CD14-positive monocyte (primary cell): ENCODE data around the gene ADRA2C. TPM values are rescaled to one million over a fixed set of nuclear protein-coding genes. Genes with fewer than 3 reads are reported as not detected.

ENCODE experiments used
- DNase-seq, 3 donors: peaks; one replicate each; pipeline ENCODE4 v3.0.0-alpha.2; 2011 to 2022
- H2AFZ ChIP-seq: 2 replicates; pipeline ENCODE4 v1.6.0; 2012; ENCODE audit warnings: mild to moderate bottlenecking, low read depth, low read length, inconsistent platforms; ENCODE audit not compliant: insufficient read depth, poor library complexity, severe bottlenecking
- H3K27ac ChIP-seq, 2 donors: 1 replicate in 1 of 2; 2 replicates in 1 of 2; pipeline ENCODE4 v1.5.1; 2012 to 2013; ENCODE audit warnings: low read length in 2 of 2, control low read depth in 1 of 2, inconsistent platforms in 1 of 2, low read depth in 1 of 2, mild to moderate bottlenecking in 1 of 2
- H3K27me3 ChIP-seq, 2 donors: one replicate each; pipeline versions ENCODE4 v1.6.0 to v1.6.1; 2011 to 2013; ENCODE audit warnings: low read length in 2 of 2; ENCODE audit not compliant: control insufficient read depth in 2 of 2, insufficient read depth in 2 of 2
- H3K36me3 ChIP-seq, 2 donors: replicated peaks in 1 of 2; 1 replicate in 1 of 2; 2 replicates in 1 of 2; pipeline versions ENCODE4 v1.5.1 to v1.6.1; 2012 to 2013; ENCODE audit warnings: low read length in 2 of 2, control low read depth in 1 of 2, inconsistent platforms in 1 of 2, mild to moderate bottlenecking in 1 of 2; ENCODE audit not compliant: insufficient read depth in 2 of 2, control insufficient read depth in 1 of 2
- H3K4me1 ChIP-seq, 2 donors: 1 replicate in 1 of 2; 2 replicates in 1 of 2; pipeline versions ENCODE4 v1.5.1 to v1.6.1; 2012 to 2013; ENCODE audit warnings: low read length in 2 of 2, control low read depth in 1 of 2, inconsistent platforms in 1 of 2, mild to moderate bottlenecking in 1 of 2, moderate library complexity in 1 of 2; ENCODE audit not compliant: insufficient read depth in 2 of 2, control insufficient read depth in 1 of 2
- H3K4me2 ChIP-seq: replicated peaks from 2 replicates; pipeline ENCODE3; 2012; ENCODE audit warnings: low read length, moderate library complexity, mild to moderate bottlenecking; ENCODE audit not compliant: poor library complexity, severe bottlenecking; ENCODE audit errors: extremely low read depth
- H3K4me3 ChIP-seq, 3 experiments: fragments of 200-600 bp in 1 of 3; sonication (generic) in 1 of 3; replicated peaks in 1 of 3; 1 replicate in 2 of 3; 2 replicates in 1 of 3; pipeline ENCODE4 v1.5.1; 2011 to 2013; ENCODE audit warnings: low read length in 3 of 3, mild to moderate bottlenecking in 3 of 3, control low read depth in 2 of 3, low read depth in 2 of 3, inconsistent platforms in 1 of 3, moderate library complexity in 1 of 3
- H3K79me2 ChIP-seq: 2 replicates; pipeline ENCODE4 v1.6.0; 2012; ENCODE audit warnings: mild to moderate bottlenecking, control low read depth, inconsistent platforms, low read length, moderate library complexity; ENCODE audit not compliant: insufficient read depth
- H3K9ac ChIP-seq: 2 replicates; pipeline ENCODE4 v1.6.0; 2017; ENCODE audit warnings: low read length, mild to moderate bottlenecking; ENCODE audit not compliant: insufficient read depth, poor library complexity, severe bottlenecking
- H3K9me3 ChIP-seq, 2 donors: replicated peaks in 1 of 2; 1 replicate in 1 of 2; 2 replicates in 1 of 2; pipeline versions ENCODE4 v1.5.1 to v1.6.1; 2012 to 2013; ENCODE audit warnings: low read length in 2 of 2, control low read depth in 1 of 2; ENCODE audit not compliant: control insufficient read depth in 1 of 2, insufficient read depth in 1 of 2
- H4K20me1 ChIP-seq: 2 replicates; pipeline ENCODE4 v1.6.0; 2012; ENCODE audit warnings: mild to moderate bottlenecking, low read length, control low read depth, moderate library complexity; ENCODE audit not compliant: insufficient read depth
- H3K27ac Mint-ChIP-seq, 7 donors: one replicate each; pipeline ENCODE4 v1.8.0; 2020; ENCODE audit warnings: mild to moderate bottlenecking in 7 of 7, mixed read lengths in 7 of 7, moderate library complexity in 6 of 7, inconsistent platforms in 2 of 7
- H3K27me3 Mint-ChIP-seq, 3 donors: one replicate each; pipeline ENCODE4 v1.8.0; 2021 to 2022; ENCODE audit warnings: low read depth in 3 of 3, mild to moderate bottlenecking in 3 of 3, mixed read lengths in 3 of 3, moderate library complexity in 3 of 3, inconsistent platforms in 1 of 3
- H3K36me3 Mint-ChIP-seq, 2 donors: one replicate each; pipeline ENCODE4 v1.8.0; 2020; ENCODE audit warnings: mixed read lengths in 2 of 2, inconsistent platforms in 1 of 2, mild to moderate bottlenecking in 1 of 2
- H3K4me1 Mint-ChIP-seq: one replicate; pipeline ENCODE4 v1.8.0; 2020; ENCODE audit warnings: mild to moderate bottlenecking, mixed read lengths
- H3K4me3 Mint-ChIP-seq, 2 donors: one replicate each; pipeline ENCODE4 v1.8.0; 2020; ENCODE audit warnings: mild to moderate bottlenecking in 2 of 2, mixed read lengths in 2 of 2, moderate library complexity in 1 of 2
- H3K9me3 Mint-ChIP-seq, 7 donors: one replicate each; pipeline ENCODE4 v1.8.0; 2020 to 2022; ENCODE audit warnings: mixed read lengths in 7 of 7, mild to moderate bottlenecking in 6 of 7, moderate library complexity in 6 of 7, inconsistent platforms in 2 of 7
- CTCF ChIP-seq: fragments of 200-600 bp; IDR thresholded peaks from one replicate; pipeline ENCODE4 v1.8.0; 2022; ENCODE audit warnings: antibody characterized with exemption, mild to moderate bottlenecking
- WGBS: methylation state at CpG from one replicate; pipeline ENCODE4 v1.1.5; 2013; ENCODE audit warnings: missing lambda C conversion rate; ENCODE audit not compliant: insufficient coverage; 5-methylcytosine and 5-hydroxymethylcytosine counted together
- intact Hi-C, 2 donors: fragments of 100-400 bp; cut with micrococcal nuclease; formaldehyde crosslinking; loops; one replicate each; pipeline versions ENCODE4 v1.15.0 to v1.15.1; 2023
- polyA plus RNA-seq, 3 donors: library from polyadenylated mRNA; depleted of rRNA in 1 of 3; unstranded in 2 of 3; stranded (reverse) in 1 of 3; fragments of 300-500 nt in 2 of 3; fragments of >200 nt in 1 of 3; fragmentation: Illumina TruSeq in 2 of 3; gene quantifications; 1 replicate in 2 of 3; 2 replicates in 1 of 3; pipeline ENCODE4 v1.2.3, GENCODE V29; 2012 to 2021

Gene ADRA2C
- polyA plus RNA-seq, 3 donors = not detected

GRCh38 chr4:3717241-3717640 is 48.9 kb upstream of the ADRA2C start:
- Mint-ChIP-seq H3K4me3 (no peak overlapping the region), H3K27ac (no peak overlapping the region), H3K4me1 (no peaks in the 10 kb centered on the region), H3K27me3 (peaks cover 8 to 13% (median 9%) of the 10 kb centered on the region in 3 donors), H3K9me3 (peaks cover 0 to 10% (median 7%) of the 10 kb centered on the region in 7 donors), H3K36me3 (no peaks in the 10 kb centered on the region)
- Histone ChIP-seq H3K4me3 (no peak overlapping the region), H3K27ac (no peak overlapping the region), H3K9me3 (peaks cover 7 to 8% of the 10 kb centered on the region in 2 donors), H3K79me2 (no peaks in the 10 kb centered on the region), H3K4me2 (no peak overlapping the region), H3K36me3 (no peaks in the 10 kb centered on the region), H4K20me1 (no peaks in the 10 kb centered on the region), H2AFZ (no peak overlapping the region), H3K4me1 (no peaks in the 10 kb centered on the region), H3K27me3 (no peaks in the 10 kb centered on the region), H3K9ac (no peak overlapping the region)
- WGBS = 90% methylated on average over 4 of the region's 6 CpGs
- no peak for DNase-seq
- no peak for TF ChIP-seq CTCF
- intact Hi-C loops = no loop called here

- no peak for DNase-seq
- Histone ChIP-seq H3K79me2 (no peaks in the 10 kb centered on the region), H3K4me1 (no peaks in the 10 kb centered on the region), H3K27ac (no peak overlapping the region), H3K9ac (no peak overlapping the region), H4K20me1 (no peaks in the 10 kb centered on the region), H3K4me2 (no peak overlapping the region), H3K27me3 (peaks cover 0 to 5% of the 10 kb centered on the region in 2 donors), H3K36me3 (no peaks in the 10 kb centered on the region), H3K4me3 (no peak overlapping the region), H3K9me3 (peaks cover 7 to 8% of the 10 kb centered on the region in 2 donors), H2AFZ (no peak overlapping the region)
- peaks cover 0 to 16% (median 7%) of the 10 kb centered on the region in 7 donors for H3K9me3 Mint-ChIP-seq
- intact Hi-C loops = no loop called here
- peaks cover 9 to 14% (median 13%) of the 10 kb centered on the region in 3 donors for H3K27me3 Mint-ChIP-seq
- H3K27ac Mint-ChIP-seq = no peak overlapping the region
- no peak for TF ChIP-seq CTCF
- no CpG with 5 or more reads among the region's 2 CpGs for WGBS
- H3K36me3 Mint-ChIP-seq = no peaks in the 10 kb centered on the region
- H3K4me1 Mint-ChIP-seq = no peaks in the 10 kb centered on the region
- H3K4me3 Mint-ChIP-seq = no peak overlapping the region
Observed at GRCh38 chr4:3718462-3718861, 47.7 kb upstream of the ADRA2C start.
